ENCODE data around the gene NHEJ1. TPM values are rescaled to one million over a fixed set of nuclear protein-coding genes. Genes with fewer than 3 reads are reported as not detected.
A peak's percentile ranks its signal among the peaks of the same experiment; 100 is the strongest.

Gene NHEJ1
- total and polyA plus RNA-seq, 9 donors: 10.8 to 23.1 (median 17.1) TPM

DNA sequence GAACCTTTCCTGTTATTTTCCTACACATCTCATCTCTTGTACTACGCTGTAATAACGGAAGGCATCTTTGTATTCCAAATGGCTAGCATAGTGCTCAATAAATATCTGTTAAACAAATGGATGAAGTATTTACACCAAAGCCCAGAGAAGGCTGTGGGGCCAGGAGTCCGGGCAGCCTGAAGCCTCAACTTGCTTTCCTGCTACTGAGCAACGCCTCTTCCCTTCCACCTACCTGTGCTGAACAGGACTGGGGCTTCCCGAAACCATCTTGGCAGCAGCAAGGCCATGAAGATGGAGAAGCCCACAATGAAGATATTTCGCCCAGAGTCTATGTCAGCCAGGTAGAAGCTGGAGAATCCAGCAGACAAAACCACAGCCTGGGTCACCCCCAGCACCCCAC, 2.5 kb upstream of the NHEJ1 start:
- Histone ChIP-seq H3K36me3 (no peaks in the 10 kb centered on the region), H3K27me3 (no peaks in the 10 kb centered on the region), H3K4me1 (ENCODE audit: insufficient read depth) (peaks cover 5% of the 10 kb centered on the region), H3K9me3 (no peaks in the 10 kb centered on the region), H3K27ac (no peak overlapping the region), H3K4me3 (no peak overlapping the region)
- intact Hi-C loops (cut with DNase I): loop anchor here in 2 of 4 donors (5.0 to 10.0 kb wide), 4 partner anchors 134 to 372 kb away; partner anchors contain the start of gene DNPEP (in 2 of the 2)
- 88 to 96% (median 95%) methylated on average over 6 of the region's 6 CpGs for WGBS, 3 donors
- DNase-seq: no peak
- TF ChIP-seq POLR2A (IDR thresholded peaks at IDR 0.05) (no peak), EP300 (IDR thresholded peaks at IDR 0.05) (no peak)
- TF ChIP-seq, protein P1, sequence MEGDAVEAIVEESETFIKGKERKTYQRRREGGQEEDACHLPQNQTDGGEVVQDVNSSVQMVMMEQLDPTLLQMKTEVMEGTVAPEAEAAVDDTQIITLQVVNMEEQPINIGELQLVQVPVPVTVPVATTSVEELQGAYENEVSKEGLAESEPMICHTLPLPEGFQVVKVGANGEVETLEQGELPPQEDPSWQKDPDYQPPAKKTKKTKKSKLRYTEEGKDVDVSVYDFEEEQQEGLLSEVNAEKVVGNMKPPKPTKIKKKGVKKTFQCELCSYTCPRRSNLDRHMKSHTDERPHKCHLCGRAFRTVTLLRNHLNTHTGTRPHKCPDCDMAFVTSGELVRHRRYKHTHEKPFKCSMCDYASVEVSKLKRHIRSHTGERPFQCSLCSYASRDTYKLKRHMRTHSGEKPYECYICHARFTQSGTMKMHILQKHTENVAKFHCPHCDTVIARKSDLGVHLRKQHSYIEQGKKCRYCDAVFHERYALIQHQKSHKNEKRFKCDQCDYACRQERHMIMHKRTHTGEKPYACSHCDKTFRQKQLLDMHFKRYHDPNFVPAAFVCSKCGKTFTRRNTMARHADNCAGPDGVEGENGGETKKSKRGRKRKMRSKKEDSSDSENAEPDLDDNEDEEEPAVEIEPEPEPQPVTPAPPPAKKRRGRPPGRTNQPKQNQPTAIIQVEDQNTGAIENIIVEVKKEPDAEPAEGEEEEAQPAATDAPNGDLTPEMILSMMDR (IDR thresholded peaks at IDR 0.05): no peak

DNA sequence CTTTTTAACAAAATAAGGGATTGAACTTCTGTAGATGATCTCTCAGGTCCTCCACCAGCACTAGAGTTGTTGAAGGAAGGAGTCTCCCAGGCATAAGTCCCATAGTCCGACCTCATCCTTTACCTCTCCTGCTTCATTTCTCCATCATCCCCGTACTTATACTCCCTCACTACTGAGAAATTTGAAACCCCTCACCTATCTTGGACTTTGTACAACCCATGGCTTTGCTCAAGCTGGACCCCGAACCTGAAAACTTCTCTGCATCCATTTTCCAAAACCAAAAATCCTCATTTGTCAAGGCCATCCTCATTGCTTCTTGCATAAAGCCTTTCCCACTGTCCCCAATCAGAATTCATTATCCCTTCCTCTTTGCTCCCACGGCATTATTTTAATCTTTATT, 482 bp upstream of the NHEJ1 start:
- H3K9me3 ChIP-seq: no peaks in the 10 kb centered on the region
- no peak for TF ChIP-seq EP300 (IDR thresholded peaks at IDR 0.05)
- no peak for TF ChIP-seq POLR2A (IDR thresholded peaks at IDR 0.05)
- TF ChIP-seq, protein P1 (IDR thresholded peaks at IDR 0.05): no peak
- H3K36me3 ChIP-seq: no peaks in the 10 kb centered on the region
- H3K27ac ChIP-seq: peak overlapping the region in 1 of 2 donors; percentile 93
- H3K4me3 ChIP-seq: peak overlapping the region; percentile 66
- DNase-seq: no peak
- H3K27me3 ChIP-seq: no peaks in the 10 kb centered on the region
- 59 to 66% (median 65%) methylated on average over 4 of the region's 4 CpGs for WGBS, 3 donors
- peaks cover 5% of the 10 kb centered on the region for H3K4me1 ChIP-seq (ENCODE audit: insufficient read depth)
- intact Hi-C loops (cut with DNase I): loop anchor here in 3 of 4 donors (2.0 to 10.0 kb wide), 6 partner anchors 16 to 374 kb away; partner anchors contain the start of genes DNPEP (in 2 of the 3) and CNPPD1 (in 1 of the 3)

DNA sequence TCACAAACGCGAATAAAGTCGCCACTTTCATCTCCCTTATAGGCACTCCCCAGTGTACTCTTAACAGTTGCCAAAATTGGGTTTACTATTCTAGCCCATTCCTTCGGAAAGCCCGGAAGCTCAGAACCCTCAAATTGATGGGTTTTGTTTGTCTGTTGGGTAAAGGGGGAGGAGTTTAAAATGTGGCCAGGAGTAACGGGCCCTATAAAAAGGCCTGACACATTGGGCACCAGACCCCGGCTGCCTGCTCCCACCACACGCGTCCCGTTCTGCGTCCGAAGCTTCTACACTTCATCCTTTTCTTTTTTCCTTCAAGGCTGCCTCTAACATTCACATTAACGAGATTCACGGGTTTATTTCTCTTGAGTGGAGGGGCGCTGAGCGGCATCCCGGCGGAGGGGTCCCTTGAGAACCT, 837 bp downstream of the NHEJ1 start:
- Histone ChIP-seq H3K9me3 (no peaks in the 10 kb centered on the region), H3K4me1 (ENCODE audit: insufficient read depth) (peaks cover 5% of the 10 kb centered on the region), H3K36me3 (no peaks in the 10 kb centered on the region), H3K27ac (peak overlapping the region; percentile 87 to 93), H3K27me3 (no peaks in the 10 kb centered on the region), H3K4me3 (peak overlapping the region; percentile 66)
- 2 to 3% (median 2%) methylated on average over 18 of the region's 18 CpGs for WGBS, 3 donors
- intact Hi-C loops (cut with DNase I): loop anchor here (2.0 to 10.0 kb wide), 8 partner anchors 17 to 375 kb away; partner anchors contain the start of genes DNPEP (in 2 of the 4), CNPPD1 (in 1 of the 4) and CRYBA2 (in 1 of the 4)
- TF ChIP-seq, protein P1 (IDR thresholded peaks at IDR 0.05): no peak
- TF ChIP-seq EP300 (IDR thresholded peaks at IDR 0.05): no peak
- no peak for TF ChIP-seq POLR2A (IDR thresholded peaks at IDR 0.05)
- no peak for DNase-seq

DNA sequence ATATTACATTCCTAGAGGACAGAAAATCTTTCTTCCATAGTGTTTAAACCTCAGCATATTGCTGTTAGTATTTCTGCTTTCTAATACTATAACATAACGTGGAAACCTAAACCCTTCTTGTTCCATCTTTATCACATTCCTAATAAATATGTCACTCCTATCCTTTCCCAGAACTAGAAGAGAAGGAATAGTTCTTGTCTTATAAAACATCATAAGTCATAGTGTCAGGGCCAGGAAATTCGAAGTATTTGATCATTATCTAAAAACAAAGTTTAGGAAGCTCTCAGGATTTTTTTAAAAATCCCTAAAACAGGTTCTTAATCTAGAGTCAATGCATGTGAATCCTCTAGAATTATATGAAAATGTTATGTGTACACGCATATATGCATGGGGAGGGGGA, 2.0 kb downstream of the NHEJ1 start:
- TF ChIP-seq, protein P1 (IDR thresholded peaks at IDR 0.05): no peak
- no peak for TF ChIP-seq POLR2A (IDR thresholded peaks at IDR 0.05)
- TF ChIP-seq EP300 (IDR thresholded peaks at IDR 0.05): no peak
- Histone ChIP-seq H3K27me3 (no peaks in the 10 kb centered on the region), H3K4me3 (no peak overlapping the region), H3K36me3 (no peaks in the 10 kb centered on the region), H3K9me3 (no peaks in the 10 kb centered on the region), H3K4me1 (ENCODE audit: insufficient read depth) (peaks cover 5% of the 10 kb centered on the region), H3K27ac (no peak overlapping the region)
- intact Hi-C loops (cut with DNase I): loop anchor here in 2 of 4 donors (5.0 to 10.0 kb wide), 2 partner anchors 101 to 164 kb away; partner anchors contain the start of gene CRYBA2 (in 1 of the 2)
- 83 to 86% (median 85%) methylated on average over 3 of the region's 3 CpGs for WGBS, 3 donors
- no peak for DNase-seq

Data from ovary (tissue), 9 donors.